GM12891 (cell line): ENCODE results near the gene CHIT1.

ENCODE experiments used
- POLR2A ChIP-seq: IDR thresholded peaks from 2 replicates; pipeline ENCODE4 v1.6.1; 2011; ENCODE audit warnings: low read depth, low read length, control low read depth
- POLR2AphosphoS5 ChIP-seq: IDR thresholded peaks from 2 replicates; pipeline ENCODE4 v1.6.1; 2011; ENCODE audit warnings: low read depth, low read length, control low read depth
- SPI1 ChIP-seq: IDR thresholded peaks from 2 replicates; pipeline ENCODE4 v1.6.1; 2011; ENCODE audit warnings: low read depth, low read length, control low read depth
- TAF1 ChIP-seq: IDR thresholded peaks from 2 replicates; pipeline ENCODE4 v1.6.1; 2011; ENCODE audit warnings: low read depth, low read length, control low read depth

DNA sequence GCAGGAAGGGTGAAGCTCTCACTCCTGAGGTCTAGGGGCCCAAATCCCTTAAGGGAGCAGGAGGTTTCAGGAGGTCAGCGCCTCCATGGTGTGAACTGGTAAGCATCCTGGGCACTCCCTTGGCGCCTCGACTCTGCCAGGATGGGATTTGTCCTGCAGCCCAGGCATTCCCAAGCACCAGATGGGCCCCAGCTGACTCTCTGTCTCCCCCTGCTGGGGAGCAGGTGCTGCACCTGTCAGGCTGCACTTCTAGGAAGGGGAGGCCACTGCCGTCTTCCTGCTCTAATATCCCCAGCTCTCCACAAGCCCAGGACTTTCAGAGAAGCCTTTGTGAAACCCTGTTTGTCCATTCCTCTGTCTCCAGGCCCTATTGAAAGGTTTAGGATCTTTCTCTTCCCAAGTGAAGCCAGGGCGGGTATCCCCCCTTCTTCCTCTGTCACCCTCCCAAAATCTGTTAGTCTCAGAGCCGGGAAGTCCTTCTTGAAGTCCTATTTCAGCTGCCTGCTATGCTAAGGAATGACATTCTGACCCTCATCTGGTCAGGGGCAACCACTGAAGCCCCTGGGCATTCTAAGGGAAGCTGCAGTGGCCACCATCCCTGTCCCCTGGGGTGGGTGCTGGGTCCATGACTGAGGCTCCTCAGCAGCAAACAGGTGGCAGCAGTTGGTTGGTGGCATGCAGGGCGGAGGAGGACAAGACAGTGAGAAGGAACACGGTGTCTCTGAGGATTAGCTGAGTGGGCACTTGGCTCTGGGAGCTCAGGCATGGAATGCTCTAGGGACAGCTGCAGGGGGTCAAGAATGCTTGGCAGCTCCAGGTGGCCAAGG lies 57.1 kb downstream of the CHIT1 start:
- TF ChIP-seq POLR2A: no peak
- TF ChIP-seq TAF1: no peak
- no peak for TF ChIP-seq POLR2AphosphoS5
- TF ChIP-seq SPI1: no peak
